Measurements from ENCODE around the gene COL18A1.

Gene COL18A1

DNA sequence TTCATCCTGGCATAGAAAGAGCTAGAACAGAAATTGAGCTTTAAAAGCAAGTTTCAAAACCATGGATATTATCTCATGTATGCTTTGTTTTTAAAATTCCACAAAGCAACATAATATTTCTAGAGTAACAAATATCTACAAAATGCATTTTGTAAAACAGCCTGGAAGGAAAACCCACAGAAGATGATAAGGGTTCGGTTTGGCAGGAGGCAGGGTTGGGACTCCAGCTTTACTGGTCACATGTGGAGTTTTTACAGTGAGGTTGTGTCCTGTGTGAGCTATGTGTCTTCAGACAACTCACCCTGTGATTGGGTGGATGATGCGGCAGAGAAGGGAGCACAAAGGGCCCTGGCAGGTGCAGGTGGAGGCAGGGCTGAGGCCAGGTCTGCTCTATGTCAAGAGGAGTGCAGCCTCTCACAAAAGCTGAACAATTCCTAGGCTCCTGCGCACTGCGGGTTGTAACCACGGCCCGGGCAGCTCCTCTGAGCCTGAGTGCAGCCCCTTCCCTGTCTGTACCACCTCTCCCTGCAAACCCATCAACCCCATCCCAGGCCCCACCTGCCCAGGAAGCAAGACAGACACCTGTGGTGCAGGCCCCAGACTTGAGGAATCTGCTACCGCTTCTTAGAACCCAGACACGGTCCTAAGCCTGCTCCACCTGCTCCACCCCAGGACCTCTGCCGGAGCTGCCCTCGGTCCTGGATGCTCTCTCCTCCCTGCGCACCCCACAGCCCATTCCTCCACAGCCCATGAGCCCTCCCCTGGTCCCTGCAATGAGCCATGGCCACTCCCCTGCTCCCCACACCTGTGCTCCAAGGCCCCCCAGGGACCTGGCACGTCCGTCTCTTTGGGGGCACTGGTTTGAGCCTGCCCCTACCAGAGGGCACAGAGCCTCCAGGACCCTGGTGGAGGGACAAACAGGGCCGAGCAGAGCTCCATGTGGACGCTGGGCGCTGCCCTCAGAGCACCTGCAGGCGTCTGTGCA lies 2.8 kb upstream of the COL18A1 start:
- DNase-seq (ENCODE audit: low spot score), result no peak

GRCh38 chr21:45403133-45403824 lies 1.7 kb upstream of the COL18A1 start:
- DNase-seq (ENCODE audit: low spot score), result no peak

GRCh38 chr21:45403825-45404729 lies 888 bp upstream of the COL18A1 start:
- DNase-seq (ENCODE audit: low spot score), result peak; percentile 55

GRCh38 chr21:45405271-45405818 lies 380 bp downstream of the COL18A1 start:
- DNase-seq (ENCODE audit: low spot score), result peak; percentile 23

GRCh38 chr21:45405819-45406762 lies 1.1 kb downstream of the COL18A1 start:
- DNase-seq (ENCODE audit: low spot score), result peak; percentile 75

DNA sequence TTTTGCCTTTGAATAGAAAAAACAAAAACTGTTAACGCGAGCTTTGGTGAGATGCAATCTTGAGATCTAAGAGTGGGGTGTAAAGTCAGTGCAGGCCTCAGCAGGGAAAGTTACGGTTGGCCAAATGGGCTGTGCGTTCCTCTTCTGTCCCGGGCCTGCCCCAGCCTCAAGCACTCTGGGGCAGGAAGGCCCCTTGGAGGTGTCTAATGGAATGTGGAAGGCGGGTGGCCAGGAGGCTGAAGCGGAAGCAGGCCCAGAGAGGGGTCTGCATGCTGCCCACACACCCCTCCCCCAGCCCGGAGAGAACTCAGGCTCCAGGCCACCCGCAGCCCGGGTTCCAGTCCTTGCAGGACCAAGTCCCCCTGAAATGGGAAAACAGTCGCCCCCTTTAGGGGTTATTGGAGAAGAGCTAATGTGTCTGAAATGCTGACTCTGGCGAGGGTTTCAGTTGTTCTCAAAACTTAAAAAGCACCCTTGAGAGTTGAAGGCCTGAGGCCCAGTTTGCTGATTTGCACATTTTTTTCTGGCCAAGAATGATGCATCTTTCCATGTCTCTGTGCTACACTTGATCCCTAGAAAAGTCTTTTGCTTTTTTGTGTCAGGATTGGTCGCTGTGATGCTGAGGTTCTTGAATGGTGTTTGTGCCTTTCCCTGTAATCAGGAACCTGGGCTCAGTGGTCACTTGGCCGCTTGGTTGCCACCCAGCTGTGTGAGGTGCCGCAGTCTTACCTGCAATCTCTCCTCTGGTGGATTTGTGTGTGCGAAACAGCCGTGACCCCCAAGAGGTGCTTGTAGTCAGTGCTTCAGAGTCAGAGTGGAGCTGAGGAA lies 2.0 kb downstream of the COL18A1 start:
- peak; percentile 14 for DNase-seq (ENCODE audit: low spot score)

GRCh38 chr21:45407629-45408247 lies 2.8 kb downstream of the COL18A1 start:
- no peak for DNase-seq (ENCODE audit: low spot score)

GRCh38 chr21:45408271-45408791 lies 3.4 kb downstream of the COL18A1 start:
- no peak for DNase-seq (ENCODE audit: low spot score)

DNA sequence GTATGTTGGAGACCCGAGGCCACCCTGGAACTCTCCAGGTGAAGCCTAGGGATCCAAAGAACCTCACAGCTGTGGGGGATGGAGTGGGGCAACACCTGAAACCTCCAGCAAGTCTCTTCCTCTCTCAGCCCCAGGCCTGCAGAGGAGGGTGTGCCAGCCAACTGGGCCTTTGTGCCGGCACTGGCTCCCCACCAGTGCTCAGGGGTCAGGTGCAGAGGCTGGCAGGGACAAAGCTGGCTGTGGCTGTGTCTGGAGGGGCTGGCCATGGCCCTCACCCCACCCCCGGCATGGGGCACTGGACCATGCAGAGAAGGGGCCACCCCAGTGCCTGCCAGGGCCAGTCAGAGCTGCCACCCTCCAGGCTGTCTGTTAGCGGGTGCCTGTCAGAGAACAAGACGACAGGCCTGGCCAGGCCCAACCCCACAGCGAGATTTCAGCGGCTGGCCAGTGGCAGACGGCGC lies 3.9 kb downstream of the COL18A1 start:
- no peak for DNase-seq (ENCODE audit: low spot score)

GRCh38 chr21:45409466-45410150 lies 4.6 kb downstream of the COL18A1 start:
- peak; percentile 33 for DNase-seq (ENCODE audit: low spot score)

DNA sequence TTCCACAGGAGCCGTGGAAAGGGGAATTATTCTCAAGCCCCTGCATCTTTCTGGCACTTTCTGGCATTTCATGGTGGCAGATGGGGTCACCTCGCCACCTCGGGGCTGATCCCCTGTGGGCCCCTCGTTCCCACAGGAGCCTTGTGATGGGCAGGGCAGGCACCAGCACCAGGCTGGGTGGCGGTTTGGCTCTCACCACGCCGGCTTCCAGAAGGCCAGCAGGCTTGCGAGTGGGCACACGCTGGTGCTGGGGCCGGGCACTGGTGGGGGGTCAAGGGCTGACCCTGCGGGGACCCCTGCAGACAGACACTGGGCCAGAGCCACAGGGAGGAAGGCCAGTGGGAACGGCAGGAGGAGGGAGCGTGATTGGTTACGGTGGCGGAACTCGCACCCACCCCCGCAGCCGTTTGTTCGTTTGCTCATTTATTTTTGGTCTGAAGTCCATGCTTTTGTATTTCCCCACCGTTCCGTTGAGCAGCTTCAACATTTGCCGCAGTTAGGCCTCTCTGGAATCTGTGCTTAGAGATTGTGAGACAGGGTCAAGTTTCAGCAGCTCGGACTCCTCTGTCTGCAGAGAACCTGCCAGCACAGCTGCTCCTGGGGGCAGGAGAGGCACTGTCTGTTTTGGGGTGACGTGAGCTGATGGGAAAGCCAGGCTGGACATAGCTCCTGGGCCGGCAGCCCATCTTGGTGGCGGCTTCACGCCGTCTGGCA lies 5.3 kb downstream of the COL18A1 start:
- DNase-seq (ENCODE audit: low spot score), result no peak

- no peak for DNase-seq (ENCODE audit: low spot score)
Observed at GRCh38 chr21:45410865-45411809, 6.2 kb downstream of the COL18A1 start.

- no peak for DNase-seq (ENCODE audit: low spot score)
Observed at GRCh38 chr21:45411810-45412206, 6.8 kb downstream of the COL18A1 start.

DNA sequence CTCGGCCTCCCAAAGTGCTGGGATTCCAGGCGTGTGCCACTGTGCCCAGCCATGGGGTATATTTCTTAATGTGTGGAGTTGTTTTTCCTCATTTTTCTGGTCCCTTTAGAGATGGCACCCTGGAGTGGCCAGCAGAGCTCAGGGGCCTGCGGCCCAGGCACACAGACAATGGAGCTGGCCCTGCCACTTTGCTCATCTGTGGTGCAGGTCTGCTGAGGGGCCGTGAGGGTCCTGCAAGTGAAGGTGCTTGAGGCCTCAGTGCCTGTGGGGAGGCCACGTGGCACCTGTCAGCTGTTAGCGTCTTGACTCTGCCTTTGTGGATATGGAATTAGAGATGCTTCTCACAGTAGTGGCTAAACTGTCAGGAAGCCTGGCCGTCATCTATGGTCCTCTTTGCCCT lies 7.5 kb downstream of the COL18A1 start:
- DNase-seq (ENCODE audit: low spot score), result no peak

DNA sequence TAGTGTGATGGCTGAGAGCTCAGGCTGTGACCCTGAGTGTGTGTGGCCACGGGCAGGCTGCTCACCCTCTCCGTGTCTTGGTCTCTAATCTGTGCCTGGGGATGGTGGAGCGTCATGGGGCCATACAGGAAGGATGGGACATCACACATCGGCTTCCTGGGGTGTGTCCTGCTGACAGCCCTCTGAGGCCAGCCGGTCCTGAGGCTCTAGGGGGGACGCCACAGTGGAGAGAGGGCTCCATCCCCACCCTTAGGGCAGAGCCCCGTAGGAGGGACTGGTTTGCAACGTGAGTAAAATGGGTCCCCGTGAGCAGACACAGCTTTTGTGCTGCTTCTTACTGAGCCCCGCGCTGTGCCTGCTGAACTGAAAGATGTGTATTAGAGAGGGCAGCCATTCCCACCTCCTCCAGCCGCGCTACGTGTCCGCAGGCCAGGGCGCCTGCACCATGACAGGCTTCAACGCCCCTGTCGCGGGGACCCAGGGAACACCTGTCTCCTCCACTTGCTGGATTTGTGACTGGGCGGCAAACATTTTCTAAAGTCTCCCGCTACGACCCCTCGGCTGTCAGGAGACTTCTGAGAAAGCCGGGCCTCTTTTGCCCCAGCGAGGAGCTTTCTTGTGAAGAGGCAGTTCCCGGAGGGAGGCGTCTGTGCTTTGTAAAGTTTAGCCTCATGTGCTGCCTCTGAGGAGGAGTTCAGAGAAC lies 8.1 kb downstream of the COL18A1 start:
- no peak for DNase-seq (ENCODE audit: low spot score)

GRCh38 chr21:45413922-45414321 lies 9.0 kb downstream of the COL18A1 start:
- DNase-seq (ENCODE audit: low spot score), result no peak

Measured in SW480 (cell line).